Astrocyte of the cerebellum (primary cell): ENCODE data around the gene TNFRSF25.

ENCODE experiments used
- DNase-seq: peaks from one replicate; pipeline ENCODE4 v3.0.0-alpha.2; 2011; ENCODE audit warnings: low read depth
- H3K4me3 ChIP-seq: 2 replicates; pipeline ENCODE4 v1.5.1; 2011; ENCODE audit warnings: mild to moderate bottlenecking, low read depth, low read length, moderate library complexity
- in situ Hi-C: cut with HindIII; loops from 2 replicates; pipeline ENCODE4 v1.10.0; 2017; ENCODE audit warnings: low sequenced_read_pairs
- TF ChIP-seq, protein P1 (sequence below): IDR thresholded peaks from 2 replicates; pipeline ENCODE4 v1.5.1; 2012; ENCODE audit warnings: low read length, low read depth, moderate library complexity, mild to moderate bottlenecking; ENCODE audit errors: missing control alignments

Gene TNFRSF25

DNA sequence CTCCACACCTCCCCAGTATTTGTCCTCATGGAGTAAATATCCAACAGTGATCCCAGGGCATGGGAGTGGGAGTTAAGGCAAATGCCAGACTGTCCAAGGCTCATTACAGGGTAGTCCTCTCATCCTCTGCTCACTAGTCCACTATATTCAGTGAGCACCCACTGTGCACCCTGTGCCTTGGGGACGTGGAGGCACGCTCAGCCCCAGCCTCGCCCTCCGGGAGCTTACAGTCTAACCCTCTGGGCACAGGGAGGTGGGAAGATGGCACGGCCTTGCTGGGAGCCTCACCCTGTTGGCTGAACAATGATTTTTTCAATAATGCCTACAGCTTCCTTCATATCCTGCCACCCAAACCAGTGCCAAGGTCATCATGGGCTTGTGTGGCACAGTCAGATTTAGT is 49.1 kb downstream of the TNFRSF25 start:
- no peak for DNase-seq
- H3K4me3 ChIP-seq = no peak overlapping the region
- TF ChIP-seq, protein P1, sequence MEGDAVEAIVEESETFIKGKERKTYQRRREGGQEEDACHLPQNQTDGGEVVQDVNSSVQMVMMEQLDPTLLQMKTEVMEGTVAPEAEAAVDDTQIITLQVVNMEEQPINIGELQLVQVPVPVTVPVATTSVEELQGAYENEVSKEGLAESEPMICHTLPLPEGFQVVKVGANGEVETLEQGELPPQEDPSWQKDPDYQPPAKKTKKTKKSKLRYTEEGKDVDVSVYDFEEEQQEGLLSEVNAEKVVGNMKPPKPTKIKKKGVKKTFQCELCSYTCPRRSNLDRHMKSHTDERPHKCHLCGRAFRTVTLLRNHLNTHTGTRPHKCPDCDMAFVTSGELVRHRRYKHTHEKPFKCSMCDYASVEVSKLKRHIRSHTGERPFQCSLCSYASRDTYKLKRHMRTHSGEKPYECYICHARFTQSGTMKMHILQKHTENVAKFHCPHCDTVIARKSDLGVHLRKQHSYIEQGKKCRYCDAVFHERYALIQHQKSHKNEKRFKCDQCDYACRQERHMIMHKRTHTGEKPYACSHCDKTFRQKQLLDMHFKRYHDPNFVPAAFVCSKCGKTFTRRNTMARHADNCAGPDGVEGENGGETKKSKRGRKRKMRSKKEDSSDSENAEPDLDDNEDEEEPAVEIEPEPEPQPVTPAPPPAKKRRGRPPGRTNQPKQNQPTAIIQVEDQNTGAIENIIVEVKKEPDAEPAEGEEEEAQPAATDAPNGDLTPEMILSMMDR = no peak
- in situ Hi-C loops = no loop called here

DNA sequence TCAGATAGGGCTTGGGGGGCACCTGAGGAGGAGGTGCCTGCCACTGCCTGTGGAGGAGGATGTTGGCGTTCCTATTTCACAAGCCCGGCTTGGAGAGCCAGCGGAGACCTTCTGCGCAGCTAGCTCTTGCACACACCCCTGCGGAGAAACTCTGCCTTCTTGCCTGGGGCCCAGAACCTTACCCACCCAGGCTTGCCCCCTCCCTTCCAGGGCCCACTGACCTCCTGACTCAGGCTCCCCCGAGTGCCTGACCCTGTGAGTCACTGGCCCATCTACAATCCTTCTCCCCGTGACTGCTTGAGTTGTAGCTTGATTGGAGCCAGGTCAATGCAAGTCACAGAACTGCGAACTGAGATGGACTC is 49.7 kb downstream of the TNFRSF25 start:
- TF ChIP-seq, protein P1 = no peak
- in situ Hi-C loops = no loop called here

DNA sequence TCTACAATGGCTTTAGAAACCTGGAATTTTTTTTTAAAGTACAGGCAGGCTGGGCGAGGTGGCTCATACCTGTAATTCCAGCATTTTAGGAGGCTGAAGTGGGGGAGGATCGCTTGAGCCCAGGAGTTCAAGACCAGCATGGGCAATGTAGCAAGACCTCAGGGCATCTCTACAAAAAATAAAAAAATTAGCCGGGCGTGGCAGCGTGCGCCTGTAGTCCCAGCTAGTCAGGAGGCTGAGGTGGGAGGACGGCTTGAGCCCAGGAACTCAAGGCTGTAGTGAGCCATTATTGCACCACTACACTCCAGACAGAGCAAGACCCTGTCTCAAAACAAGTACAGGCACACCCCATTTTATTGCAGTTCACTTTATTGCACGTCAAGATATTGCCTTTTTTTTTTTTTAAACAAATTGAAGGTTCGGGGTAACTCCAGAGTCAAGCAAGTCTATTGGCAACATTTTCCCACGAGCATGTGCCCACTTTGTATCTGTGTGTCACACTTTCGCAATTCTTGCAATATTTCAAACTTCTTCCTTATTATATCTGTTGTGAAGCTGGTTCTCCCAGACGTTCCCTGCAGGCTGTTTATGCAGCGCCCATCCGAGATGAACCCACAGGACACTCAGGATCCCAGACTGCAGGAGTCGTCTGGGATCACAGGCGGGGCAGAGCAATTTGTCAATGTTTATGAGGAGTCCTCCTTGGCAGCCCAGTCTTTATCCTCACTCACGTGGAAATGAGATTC is 50.9 kb downstream of the TNFRSF25 start:
- H3K4me3 ChIP-seq = no peak overlapping the region
- DNase-seq = no peak
- in situ Hi-C loops = no loop called here
- TF ChIP-seq, protein P1 = no peak

More for the DNA sequence above, 49.7 kb downstream of the TNFRSF25 start:
- no peak overlapping the region for H3K4me3 ChIP-seq
- DNase-seq = no peak

DNA sequence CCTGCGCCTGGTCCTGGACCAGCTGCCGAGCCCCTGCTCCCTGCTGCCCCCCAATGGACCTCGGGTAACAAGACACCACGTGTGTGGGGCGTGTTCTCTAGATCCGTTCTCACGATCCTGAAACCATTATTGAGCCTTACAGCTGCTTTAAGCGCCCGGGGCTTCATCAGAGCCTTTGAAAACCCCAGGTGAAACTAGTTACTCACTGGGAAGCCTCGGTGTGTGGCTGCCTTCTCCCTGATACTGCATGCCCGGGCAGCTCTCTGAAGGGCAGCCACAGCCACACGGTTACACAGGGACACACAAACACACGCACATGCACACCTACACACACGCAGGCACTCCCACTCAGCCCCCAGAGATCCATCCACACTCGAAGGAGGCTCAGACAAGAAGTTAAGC is 51.5 kb downstream of the TNFRSF25 start:
- no peak for DNase-seq
- TF ChIP-seq, protein P1 = peak; percentile 73
- H3K4me3 ChIP-seq = no peak overlapping the region
- in situ Hi-C loops = no loop called here

DNA sequence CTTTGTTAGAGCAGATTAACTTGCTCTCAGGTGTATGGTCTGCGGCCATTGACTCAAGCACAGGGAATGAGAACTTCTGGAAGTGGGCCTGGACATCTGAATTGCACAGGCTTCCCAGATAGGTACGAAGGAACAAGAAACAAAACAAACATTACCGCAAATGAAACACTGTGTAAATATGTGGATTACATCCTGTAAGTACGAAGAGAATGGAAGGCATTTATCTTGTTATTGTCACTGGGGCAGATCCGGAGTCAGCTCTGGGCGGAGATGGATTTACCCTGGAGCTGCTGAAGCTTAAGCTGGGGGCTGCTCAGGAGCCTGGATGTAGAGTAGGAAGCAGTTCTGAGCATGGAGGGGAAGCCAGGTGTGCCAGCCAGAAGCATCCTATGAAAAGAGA is 53.1 kb downstream of the TNFRSF25 start:
- in situ Hi-C loops = no loop called here
- TF ChIP-seq, protein P1 = no peak
- no peak overlapping the region for H3K4me3 ChIP-seq
- DNase-seq = no peak
